HG03135 (cell line): ENCODE results near the gene SRPK1.
"Not testable (repeated sequence)": the region's sequence is repeated elsewhere in the genome, so short reads cannot be mapped to it uniquely, and the experiment has no call there.

Source experiments
- ATAC-seq: cut with Tn5 transposase; IDR thresholded peaks from one replicate; pipeline ENCODE4 v1.9.1; 2021; ENCODE audit warnings: mild to moderate bottlenecking, moderate library complexity; ENCODE audit not compliant: unreplicated experiment

SRPK1 gene

GRCh38 chr6:35920793-35921732 lies at the start of gene SRPK1:
Gene SRPK1 (minus strand): TSS chr6:35921098. CDS start chr6:35921056, 42 bp downstream.
- peak; percentile 81 for ATAC-seq

- no peak for ATAC-seq
Observed at GRCh38 chr6:35970181-35970580, 49.3 kb upstream of the SRPK1 start.

GRCh38 chr6:35969646-35970045 lies 48.7 kb upstream of the SRPK1 start:
- ATAC-seq = no peak

GRCh38 chr6:35968821-35969220 lies 47.9 kb upstream of the SRPK1 start:
- no peak for ATAC-seq

GRCh38 chr6:35967076-35967774 lies 46.3 kb upstream of the SRPK1 start:
- no peak for ATAC-seq

- no peak for ATAC-seq
Observed at GRCh38 chr6:35962779-35963560, 42.1 kb upstream of the SRPK1 start.

GRCh38 chr6:35960187-35960586 lies 39.3 kb upstream of the SRPK1 start:
- no peak for ATAC-seq

GRCh38 chr6:35955970-35956369 lies 35.1 kb upstream of the SRPK1 start:
- no peak for ATAC-seq

GRCh38 chr6:35955521-35955920 lies 34.6 kb upstream of the SRPK1 start:
- ATAC-seq = no peak

GRCh38 chr6:35955071-35955470 lies 34.2 kb upstream of the SRPK1 start:
- ATAC-seq = no peak

GRCh38 chr6:35954333-35954732 lies 33.4 kb upstream of the SRPK1 start:
- no peak for ATAC-seq

- ATAC-seq = no peak
Observed at GRCh38 chr6:35948725-35949124, 27.8 kb upstream of the SRPK1 start.

- no peak for ATAC-seq
Observed at GRCh38 chr6:35945650-35946025, 24.7 kb upstream of the SRPK1 start.

- no peak for ATAC-seq
Observed at GRCh38 chr6:35943390-35943789, 22.5 kb upstream of the SRPK1 start.

GRCh38 chr6:35942355-35942754 lies 21.5 kb upstream of the SRPK1 start:
- ATAC-seq = no peak

- not testable (repeated sequence) for ATAC-seq
Observed at GRCh38 chr6:35941170-35941569, 20.3 kb upstream of the SRPK1 start.

GRCh38 chr6:35940014-35940413 lies 19.1 kb upstream of the SRPK1 start:
- not testable (repeated sequence) for ATAC-seq

- not testable (repeated sequence) for ATAC-seq
Observed at GRCh38 chr6:35939259-35939658, 18.4 kb upstream of the SRPK1 start.

GRCh38 chr6:35936681-35937359 lies 15.9 kb upstream of the SRPK1 start:
- no peak for ATAC-seq

GRCh38 chr6:35935469-35935868 lies 14.6 kb upstream of the SRPK1 start:
- no peak for ATAC-seq

GRCh38 chr6:35933844-35934243 lies 12.9 kb upstream of the SRPK1 start:
- no peak for ATAC-seq
